Measurements from ENCODE around the gene TNK1. TPM values are rescaled to one million over a fixed set of nuclear protein-coding genes. Genes with fewer than 3 reads are reported as not detected.

TNK1 gene
- total RNA-seq, 1 experiment from 2014 or later: 7.0 TPM

GRCh38 chr17:7383742-7384488 lies 3.0 kb downstream of the TNK1 start:
- no peak for DNase-seq
- intact Hi-C loops (cut with micrococcal nuclease; ENCODE audit: unreplicated experiment): no loop called here
- Mint-ChIP-seq H3K4me1 (ENCODE audit: low read depth, unreplicated experiment) (peaks cover 8% of the 10 kb centered on the region), H3K4me3 (ENCODE audit: low read depth, unreplicated experiment) (no peak overlapping the region), H3K36me3 (ENCODE audit: insufficient read depth, unreplicated experiment) (peaks cover 49% of the 10 kb centered on the region), H3K9me3 (ENCODE audit: low read depth, unreplicated experiment) (no peaks in the 10 kb centered on the region), H3K27me3 (ENCODE audit: unreplicated experiment) (no peaks in the 10 kb centered on the region), H3K27ac (ENCODE audit: unreplicated experiment) (no peak overlapping the region)
- CTCF ChIA-PET: no interaction called here
- BruUV-seq (replicated peaks): no TSS peak
- TF ChIP-seq CTCF (IDR thresholded peaks at IDR 0.05; ENCODE audit: unreplicated experiment): no peak

- CTCF ChIA-PET: no interaction called here
- BruUV-seq (replicated peaks): no TSS peak
- Mint-ChIP-seq H3K27ac (ENCODE audit: unreplicated experiment) (no peak overlapping the region), H3K27me3 (ENCODE audit: unreplicated experiment) (no peaks in the 10 kb centered on the region), H3K4me1 (ENCODE audit: low read depth, unreplicated experiment) (peaks cover 8% of the 10 kb centered on the region), H3K36me3 (ENCODE audit: insufficient read depth, unreplicated experiment) (peaks cover 49% of the 10 kb centered on the region), H3K9me3 (ENCODE audit: low read depth, unreplicated experiment) (no peaks in the 10 kb centered on the region), H3K4me3 (ENCODE audit: low read depth, unreplicated experiment) (no peak overlapping the region)
- TF ChIP-seq CTCF (IDR thresholded peaks at IDR 0.05; ENCODE audit: unreplicated experiment): no peak
- DNase-seq: no peak
- intact Hi-C loops (cut with micrococcal nuclease; ENCODE audit: unreplicated experiment): no loop called here
Observed at GRCh38 chr17:7384489-7385081, 3.7 kb downstream of the TNK1 start.

GRCh38 chr17:7388856-7389255 lies 8.0 kb downstream of the TNK1 start:
- Mint-ChIP-seq H3K27me3 (ENCODE audit: unreplicated experiment) (no peaks in the 10 kb centered on the region), H3K27ac (ENCODE audit: unreplicated experiment) (no peak overlapping the region), H3K9me3 (ENCODE audit: low read depth, unreplicated experiment) (no peaks in the 10 kb centered on the region), H3K4me1 (ENCODE audit: low read depth, unreplicated experiment) (no peaks in the 10 kb centered on the region), H3K36me3 (ENCODE audit: insufficient read depth, unreplicated experiment) (peaks cover 34% of the 10 kb centered on the region), H3K4me3 (ENCODE audit: low read depth, unreplicated experiment) (no peak overlapping the region)
- no peak for DNase-seq
- no peak for TF ChIP-seq CTCF (IDR thresholded peaks at IDR 0.05; ENCODE audit: unreplicated experiment)
- CTCF ChIA-PET: no interaction called here
- BruUV-seq (replicated peaks): no TSS peak
- intact Hi-C loops (cut with micrococcal nuclease; ENCODE audit: unreplicated experiment): no loop called here

- H3K27me3 Mint-ChIP-seq (ENCODE audit: unreplicated experiment): no peaks in the 10 kb centered on the region
- peaks cover 37% of the 10 kb centered on the region for H3K36me3 Mint-ChIP-seq (ENCODE audit: insufficient read depth, unreplicated experiment)
- BruUV-seq (replicated peaks): TSS peak; percentile 13
- no peaks in the 10 kb centered on the region for H3K9me3 Mint-ChIP-seq (ENCODE audit: low read depth, unreplicated experiment)
- no peak overlapping the region for H3K4me3 Mint-ChIP-seq (ENCODE audit: low read depth, unreplicated experiment)
- peaks cover 7% of the 10 kb centered on the region for H3K4me1 Mint-ChIP-seq (ENCODE audit: low read depth, unreplicated experiment)
- no peak overlapping the region for H3K27ac Mint-ChIP-seq (ENCODE audit: unreplicated experiment)
- DNase-seq: no peak
- no peak for TF ChIP-seq CTCF (IDR thresholded peaks at IDR 0.05; ENCODE audit: unreplicated experiment)
- CTCF ChIA-PET: no interaction called here
- intact Hi-C loops (cut with micrococcal nuclease; ENCODE audit: unreplicated experiment): no loop called here
Observed at GRCh38 chr17:7389924-7390910, 9.3 kb downstream of the TNK1 start.

All from Calu3 (cell line).